Fibroblast of lung (primary cell): ENCODE measurements around the gene NFIC. TPM values are rescaled to one million over a fixed set of nuclear protein-coding genes. Genes with fewer than 3 reads are reported as not detected.

Source experiments
- DNase-seq, 2 donors: peaks; one replicate each; pipeline versions ENCODE4 v3.0.0 to v3.0.0-alpha.2; 2010; ENCODE audit warnings: low read depth in 2 of 2
- H2AFZ ChIP-seq: 2 replicates; pipeline ENCODE4 v1.5.1; 2012; ENCODE audit warnings: low read length, control low read depth, inconsistent platforms
- H3K27ac ChIP-seq: 2 replicates; pipeline ENCODE4 v1.5.1; 2011; ENCODE audit warnings: low read length, control low read depth; ENCODE audit not compliant: insufficient read depth
- H3K27me3 ChIP-seq: 2 replicates; pipeline ENCODE4 v1.5.1; 2011; ENCODE audit warnings: mild to moderate bottlenecking, low read length; ENCODE audit not compliant: control insufficient read depth, insufficient read depth
- H3K36me3 ChIP-seq: 2 replicates; pipeline ENCODE4 v1.5.1; 2011; ENCODE audit warnings: low read length; ENCODE audit not compliant: control insufficient read depth, insufficient read depth
- H3K4me1 ChIP-seq: 2 replicates; pipeline ENCODE4 v1.5.1; 2011; ENCODE audit warnings: low read length; ENCODE audit not compliant: control insufficient read depth, insufficient read depth; ENCODE audit errors: extremely low read depth
- H3K4me2 ChIP-seq: 2 replicates; pipeline ENCODE4 v1.5.1; 2011; ENCODE audit warnings: low read length, control low read depth; ENCODE audit not compliant: insufficient read depth; ENCODE audit errors: extremely low read depth
- H3K4me3 ChIP-seq, 4 experiments: fragments of 200-600 bp in 1 of 4; sonication (generic) in 1 of 4; replicated peaks in 1 of 4; 2 replicates each; pipeline ENCODE4 v1.5.1; 2011 to 2016; ENCODE audit warnings: low read length in 4 of 4, low read depth in 3 of 4, mild to moderate bottlenecking in 3 of 4, control low read depth in 2 of 4, inconsistent platforms in 1 of 4, mixed read lengths in 1 of 4; ENCODE audit not compliant: insufficient read depth in 1 of 4; ENCODE audit errors: control extremely low read depth in 1 of 4
- H3K79me2 ChIP-seq: 2 replicates; pipeline ENCODE4 v1.5.1; 2012; ENCODE audit warnings: mild to moderate bottlenecking, low read length, inconsistent platforms; ENCODE audit not compliant: control insufficient read depth, insufficient read depth
- H3K9ac ChIP-seq: 2 replicates; pipeline ENCODE4 v1.5.1; 2011; ENCODE audit warnings: mild to moderate bottlenecking, low read length, control low read depth; ENCODE audit not compliant: insufficient read depth
- H3K9me3 ChIP-seq: 2 replicates; pipeline ENCODE4 v1.5.1; 2012; ENCODE audit warnings: low read depth, low read length; ENCODE audit not compliant: control insufficient read depth, insufficient read depth
- H4K20me1 ChIP-seq: 2 replicates; pipeline ENCODE4 v1.5.1; 2011; ENCODE audit warnings: low read length; ENCODE audit not compliant: control insufficient read depth, insufficient read depth; ENCODE audit errors: extremely low read depth
- EZH2 ChIP-seq: IDR thresholded peaks from 2 replicates; pipeline ENCODE4 v1.5.1; 2012; ENCODE audit warnings: low read length, control low read depth, mild to moderate bottlenecking; ENCODE audit errors: missing control alignments
- polyA plus RNA-seq, 2 donors: library from polyadenylated mRNA; depleted of rRNA in 1 of 2; stranded (reverse) in 1 of 2; unstranded in 1 of 2; fragments of >200 nt; gene quantifications; 2 replicates each; pipeline ENCODE4 v1.2.1, GENCODE V29; 2011 to 2012; ENCODE audit warnings: missing spikeins in 1 of 2
- total RNA-seq: library from RNA; depleted of rRNA; stranded (reverse); fragments of >200 nt; gene quantifications from 2 replicates; pipeline ENCODE4 v1.2.1, GENCODE V29; 2014
- TF ChIP-seq, protein P1 (sequence below), 2 donors: IDR thresholded peaks in 1 of 2; conservative IDR thresholded peaks in 1 of 2; 1 replicate in 1 of 2; 2 replicates in 1 of 2; pipeline ENCODE4 v1.5.1; 2011 to 2012; ENCODE audit warnings: low read length in 2 of 2, control low read depth in 1 of 2, inconsistent platforms in 1 of 2, low read depth in 1 of 2, mild to moderate bottlenecking in 1 of 2

The NFIC gene
- total and polyA plus RNA-seq, 2 donors (not counting 1 experiment from before 2014, with no cell fraction given), result 7.9 to 66.4 TPM

GRCh38 chr19:3401004-3401768 lies 34.8 kb downstream of the NFIC start:
- Histone ChIP-seq H3K9ac (no peak overlapping the region), H3K27me3 (no peaks in the 10 kb centered on the region), H2AFZ (no peak overlapping the region), H3K9me3 (no peaks in the 10 kb centered on the region), H3K79me2 (peaks cover 68% of the 10 kb centered on the region), H3K4me3 (no peak overlapping the region), H3K27ac (no peak overlapping the region), H3K4me2 (no peak overlapping the region), H3K4me1 (peaks cover 32% of the 10 kb centered on the region), H4K20me1 (no peaks in the 10 kb centered on the region), H3K36me3 (peaks cover 5% of the 10 kb centered on the region)
- TF ChIP-seq EZH2, result no peak
- TF ChIP-seq, protein P1, sequence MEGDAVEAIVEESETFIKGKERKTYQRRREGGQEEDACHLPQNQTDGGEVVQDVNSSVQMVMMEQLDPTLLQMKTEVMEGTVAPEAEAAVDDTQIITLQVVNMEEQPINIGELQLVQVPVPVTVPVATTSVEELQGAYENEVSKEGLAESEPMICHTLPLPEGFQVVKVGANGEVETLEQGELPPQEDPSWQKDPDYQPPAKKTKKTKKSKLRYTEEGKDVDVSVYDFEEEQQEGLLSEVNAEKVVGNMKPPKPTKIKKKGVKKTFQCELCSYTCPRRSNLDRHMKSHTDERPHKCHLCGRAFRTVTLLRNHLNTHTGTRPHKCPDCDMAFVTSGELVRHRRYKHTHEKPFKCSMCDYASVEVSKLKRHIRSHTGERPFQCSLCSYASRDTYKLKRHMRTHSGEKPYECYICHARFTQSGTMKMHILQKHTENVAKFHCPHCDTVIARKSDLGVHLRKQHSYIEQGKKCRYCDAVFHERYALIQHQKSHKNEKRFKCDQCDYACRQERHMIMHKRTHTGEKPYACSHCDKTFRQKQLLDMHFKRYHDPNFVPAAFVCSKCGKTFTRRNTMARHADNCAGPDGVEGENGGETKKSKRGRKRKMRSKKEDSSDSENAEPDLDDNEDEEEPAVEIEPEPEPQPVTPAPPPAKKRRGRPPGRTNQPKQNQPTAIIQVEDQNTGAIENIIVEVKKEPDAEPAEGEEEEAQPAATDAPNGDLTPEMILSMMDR (conservative IDR thresholded peaks at IDR 0.05 in 1 of 2, IDR thresholded peaks at IDR 0.05 in 1 of 2; ENCODE audit: low read depth in 1 of 2, low read length in 2 of 2), result no peak
- DNase-seq, result no peak

- no peak for DNase-seq
- no peaks in the 10 kb centered on the region for H3K9me3 ChIP-seq
- H3K4me3 ChIP-seq, result peak overlapping the region in 1 of 4 experiments; percentile 33
- no peaks in the 10 kb centered on the region for H4K20me1 ChIP-seq
- H2AFZ ChIP-seq, result no peak overlapping the region
- peak overlapping the region; percentile 61 for H3K4me2 ChIP-seq
- H3K36me3 ChIP-seq, result peaks cover 7% of the 10 kb centered on the region
- H3K27ac ChIP-seq, result peak overlapping the region; percentile 98
- H3K79me2 ChIP-seq, result peaks cover 67% of the 10 kb centered on the region
- peak overlapping the region; percentile 70 for H3K9ac ChIP-seq
- TF ChIP-seq, protein P1 (conservative IDR thresholded peaks at IDR 0.05 in 1 of 2, IDR thresholded peaks at IDR 0.05 in 1 of 2; ENCODE audit: low read depth in 1 of 2, low read length in 2 of 2), result no peak
- no peak for TF ChIP-seq EZH2
- peaks cover 28% of the 10 kb centered on the region for H3K4me1 ChIP-seq
- no peaks in the 10 kb centered on the region for H3K27me3 ChIP-seq
Measured at GRCh38 chr19:3402631-3403443, 36.5 kb downstream of the NFIC start.
